HCT116 (cell line): ENCODE data around the gene FLCN. TPM values are rescaled to one million over a fixed set of nuclear protein-coding genes. Genes with fewer than 3 reads are reported as not detected.

Experiments used
- ATAC-seq: fragments of 200-7000 bp; cut with Tn5 transposase; 2 replicates; pipeline ENCODE4 v1.9.1; 2020; ENCODE audit warnings: mild to moderate bottlenecking, moderate library complexity
- BruUV-seq: library from RNA; stranded (reverse); fragments of 400-500 nt; replicated peaks from 2 replicates; lab custom pipeline; 2021; lab: Mats Ljungman, UMichigan
- CTCF ChIA-PET: fragments of 300-600 bp; sonication (Branson Sonifier 250); formaldehyde crosslinking; loops from one replicate; lab custom pipeline; 2021; ENCODE audit warnings: antibody characterized with exemption; lab: Charles Lee
- POLR2A ChIA-PET: fragments of 300-600, 350-600 bp; sonication (Branson Sonifier 250); formaldehyde crosslinking; loops from one replicate; lab custom pipeline; 2021; ENCODE audit warnings: antibody characterized with exemption; lab: Charles Lee
- RAD21 ChIA-PET, 2 experiments: fragments of 300-600 bp; sonication (Branson Sonifier 250); formaldehyde crosslinking; loops; one replicate each; lab custom pipeline; 2023; ENCODE audit warnings: low total read pairs in 2 of 2; ENCODE audit not compliant: uncharacterized antibody in 2 of 2, unreplicated experiment in 2 of 2, low non-redundant PET in 1 of 2; lab: Charles Lee
- DNase-seq: peaks from one replicate; pipeline ENCODE4 v3.0.0-alpha.2; 2010; ENCODE audit warnings: low read depth, low spot score
- H2AFZ ChIP-seq: fragments of 200-600 bp; shearing (Covaris generic), sonication (generic); 2 replicates; pipeline ENCODE4 v1.6.1; 2017; ENCODE audit warnings: low read depth, mixed run types, mixed read lengths, antibody characterized with exemption, low read length; ENCODE audit not compliant: poor library complexity, severe bottlenecking
- H3K27ac ChIP-seq: 2 replicates; pipeline ENCODE4 v1.5.1; 2012; ENCODE audit warnings: low read depth, low read length
- H3K27me3 ChIP-seq: fragments of 200-600 bp; sonication (generic); 2 replicates; pipeline ENCODE4 v1.6.1; 2016; ENCODE audit warnings: mixed run types, low read length, mixed read lengths; ENCODE audit not compliant: insufficient read depth
- H3K36me3 ChIP-seq, 2 experiments: fragments of 200-500 bp in 1 of 2; fragments of 200-600 bp in 1 of 2; sonication (Bioruptor generic) in 1 of 2; sonication (generic) in 1 of 2; 2 replicates each; pipeline versions ENCODE4 v1.5.1 to v1.6.1; 2014 to 2016; ENCODE audit warnings: low read length in 2 of 2, inconsistent platforms in 1 of 2, mixed read lengths in 1 of 2, mixed run types in 1 of 2; ENCODE audit not compliant: insufficient read depth in 2 of 2, control insufficient read depth in 1 of 2
- H3K4me1 ChIP-seq, 2 experiments: fragments of 200-600 bp in 1 of 2; sonication (generic) in 1 of 2; 2 replicates each; pipeline versions ENCODE4 v1.5.1 to v1.6.1; 2012 to 2017; ENCODE audit warnings: low read length in 2 of 2, inconsistent platforms in 1 of 2, mild to moderate bottlenecking in 1 of 2, mixed read lengths in 1 of 2, mixed run types in 1 of 2, moderate library complexity in 1 of 2; ENCODE audit not compliant: insufficient read depth in 2 of 2, control insufficient read depth in 1 of 2
- H3K4me2 ChIP-seq: fragments of 200-600 bp; sonication (generic); 2 replicates; pipeline ENCODE4 v1.6.1; 2017; ENCODE audit warnings: mixed run types, low read length, mixed read lengths
- H3K4me3 ChIP-seq, 2 experiments: fragments of 200-600 bp in 1 of 2; sonication (generic) in 1 of 2; replicated peaks in 1 of 2; 2 replicates each; pipeline ENCODE4 v1.5.1; 2011 to 2016; ENCODE audit warnings: low read length in 2 of 2, control low read depth in 1 of 2, low read depth in 1 of 2, mild to moderate bottlenecking in 1 of 2, mixed read lengths in 1 of 2, mixed run types in 1 of 2
- H3K79me2 ChIP-seq: fragments of 200-600 bp; sonication (generic); 2 replicates; pipeline ENCODE4 v1.6.1; 2017; ENCODE audit warnings: mild to moderate bottlenecking, mixed run types, low read length, moderate library complexity, mixed read lengths; ENCODE audit not compliant: insufficient read depth
- H3K9ac ChIP-seq: fragments of 200-600 bp; sonication (generic); 2 replicates; pipeline ENCODE4 v1.6.1; 2016; ENCODE audit warnings: low read length, mixed read lengths
- H3K9me2 ChIP-seq: fragments of 200-600 bp; sonication (generic), shearing (Covaris generic); 2 replicates; pipeline ENCODE4 v1.6.1; 2017; ENCODE audit warnings: mixed run types, mild to moderate bottlenecking, moderate library complexity; ENCODE audit not compliant: insufficient read depth
- H3K9me3 ChIP-seq, 2 experiments: fragments of 200-500 bp in 1 of 2; fragments of 200-600 bp in 1 of 2; sonication (Bioruptor generic) in 1 of 2; sonication (generic) in 1 of 2; 2 replicates each; pipeline ENCODE4 v1.6.1; 2014 to 2017; ENCODE audit warnings: low read length in 2 of 2, mixed read lengths in 2 of 2, inconsistent platforms in 1 of 2, low read depth in 1 of 2, mild to moderate bottlenecking in 1 of 2, mixed run types in 1 of 2, moderate library complexity in 1 of 2; ENCODE audit not compliant: control insufficient read depth in 1 of 2, insufficient read depth in 1 of 2
- H4K20me1 ChIP-seq: fragments of 200-600 bp; sonication (generic), shearing (Covaris generic); 2 replicates; pipeline ENCODE4 v1.6.1; 2017; ENCODE audit warnings: mixed run types, mild to moderate bottlenecking, moderate library complexity; ENCODE audit not compliant: insufficient read depth
- EGR1 ChIP-seq: IDR thresholded peaks from 2 replicates; pipeline ENCODE4 v1.6.1; 2012; ENCODE audit warnings: low read depth
- EZH2 ChIP-seq: fragments of 200-600 bp; sonication (generic); IDR thresholded peaks from 2 replicates; pipeline ENCODE4 v1.6.1; 2017; ENCODE audit warnings: antibody characterized with exemption, mixed run types
- FOSL1 ChIP-seq: IDR thresholded peaks from 2 replicates; pipeline ENCODE4 v1.6.1; 2012; ENCODE audit warnings: low read depth
- POLR2AphosphoS5 ChIP-seq: IDR thresholded peaks from 2 replicates; pipeline ENCODE4 v1.6.1; 2011; ENCODE audit warnings: mild to moderate bottlenecking, low read depth, low read length, moderate library complexity
- RAD21 ChIP-seq: IDR thresholded peaks from 2 replicates; pipeline ENCODE4 v1.6.1; 2012; ENCODE audit warnings: low read depth, mild to moderate bottlenecking
- SIN3A ChIP-seq: IDR thresholded peaks from 2 replicates; pipeline ENCODE4 v1.6.1; 2012; ENCODE audit warnings: low read depth
- SP1 ChIP-seq: IDR thresholded peaks from 2 replicates; pipeline ENCODE4 v1.6.1; 2012; ENCODE audit warnings: low read depth
- intact Hi-C: fragments of 100-400 bp; cut with micrococcal nuclease; formaldehyde crosslinking; loops from 2 replicates; pipeline ENCODE4 v1.10.0; 2022
- total RNA-seq: library from RNA; stranded (reverse); gene quantifications from one replicate; pipeline ENCODE4 v1.2.1, GENCODE V29; 2021; ENCODE audit not compliant: unreplicated experiment
- TF ChIP-seq, protein P1 (sequence below): IDR thresholded peaks from 2 replicates; pipeline ENCODE4 v1.6.1; 2012

FLCN gene
- total RNA-seq, 1 experiment from 2014 or later, result 23.7 TPM

DNA sequence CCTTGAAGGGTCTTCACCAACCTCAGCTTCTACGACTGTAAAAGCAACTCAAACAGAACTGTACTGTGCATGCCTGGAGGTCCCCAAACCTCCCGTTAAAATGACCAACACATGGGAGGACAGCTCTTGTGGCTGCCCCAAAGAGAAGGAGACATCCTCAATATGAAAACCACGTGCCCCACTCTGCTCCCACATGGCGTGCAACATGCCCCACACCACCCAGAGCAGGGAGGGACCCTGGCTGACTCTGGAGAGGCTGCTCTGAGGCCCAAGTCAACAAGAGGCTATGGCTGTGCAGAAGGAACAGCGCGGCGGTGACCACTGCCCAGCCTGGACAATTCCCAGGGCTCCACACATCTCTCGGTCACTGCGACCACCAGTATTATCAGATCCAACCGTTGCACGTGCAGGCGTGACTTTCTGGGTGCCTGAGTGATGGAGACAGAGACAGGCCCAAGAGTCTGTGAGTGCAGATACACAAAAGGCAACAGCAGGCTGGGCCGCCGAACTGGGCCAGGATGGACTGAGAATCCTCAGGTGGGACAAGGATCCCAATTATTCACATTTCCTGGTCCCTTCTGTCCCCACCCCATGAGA, 32.2 kb downstream of the FLCN start:
- peak overlapping the region; percentile 100 for H3K4me2 ChIP-seq
- DNase-seq (no peak), ATAC-seq (no peak)
- H3K9me3 ChIP-seq, result no peaks in the 10 kb centered on the region
- RAD21 ChIA-PET, result no interaction called here
- CTCF ChIA-PET, result no interaction called here
- no peaks in the 10 kb centered on the region for H4K20me1 ChIP-seq
- peak overlapping the region; percentile 99 for H3K9ac ChIP-seq
- no peak overlapping the region for H2AFZ ChIP-seq
- no peaks in the 10 kb centered on the region for H3K27me3 ChIP-seq
- TF ChIP-seq, protein P1, sequence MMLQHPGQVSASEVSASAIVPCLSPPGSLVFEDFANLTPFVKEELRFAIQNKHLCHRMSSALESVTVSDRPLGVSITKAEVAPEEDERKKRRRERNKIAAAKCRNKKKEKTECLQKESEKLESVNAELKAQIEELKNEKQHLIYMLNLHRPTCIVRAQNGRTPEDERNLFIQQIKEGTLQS, result no peak
- no peak for TF ChIP-seq RAD21
- peaks cover 7 to 31% of the 10 kb centered on the region in 2 experiments for H3K4me1 ChIP-seq
- BruUV-seq, result no TSS peak
- H3K9me2 ChIP-seq, result no peaks in the 10 kb centered on the region
- H3K27ac ChIP-seq, result peak overlapping the region; percentile 89; the same call in 1 of the 2 replicates
- H3K79me2 ChIP-seq, result peaks cover 30% of the 10 kb centered on the region
- peak overlapping the region; percentile 82 to 95 for H3K4me3 ChIP-seq
- H3K36me3 ChIP-seq, result peaks cover 6 to 28% of the 10 kb centered on the region in 2 experiments
- POLR2A ChIA-PET, result no interaction called here
- intact Hi-C loops, result no loop called here

DNA sequence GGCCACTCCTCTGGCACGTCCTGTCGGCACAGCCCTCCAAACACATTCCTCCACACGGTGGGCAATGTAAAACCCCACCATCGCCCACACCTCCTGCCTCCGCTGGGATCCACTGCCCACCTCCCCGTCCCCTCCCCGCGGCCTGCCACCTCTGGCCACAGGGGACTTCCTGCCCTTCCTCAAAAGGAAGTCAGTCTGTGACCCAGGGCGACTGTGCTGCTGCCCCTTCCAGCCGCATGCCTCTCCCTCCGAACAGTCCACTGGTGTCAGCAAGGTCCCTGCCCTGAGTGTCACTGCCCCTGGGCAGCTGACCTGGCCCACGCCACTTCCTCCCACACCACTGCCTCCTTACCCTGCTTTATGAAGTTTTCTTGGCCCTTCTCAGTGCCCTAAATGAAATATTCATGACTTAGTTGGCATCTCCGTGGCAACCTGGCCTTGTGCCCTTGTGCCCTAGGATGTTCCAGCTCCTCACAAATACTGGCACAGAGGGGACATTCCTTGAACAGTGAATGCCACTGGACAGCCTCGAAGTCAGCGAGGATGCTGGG, 32.9 kb downstream of the FLCN start:
- Histone ChIP-seq H3K9me3 (no peaks in the 10 kb centered on the region), H3K36me3 (peaks cover 6 to 28% of the 10 kb centered on the region in 2 experiments), H3K27me3 (no peaks in the 10 kb centered on the region), H3K9me2 (no peaks in the 10 kb centered on the region), H3K4me3 (peak overlapping the region in 1 of 2 experiments; percentile 95; a peak in 2 of 4 replicates)
- TF ChIP-seq, protein P1, result no peak
- no peak for TF ChIP-seq EZH2
- TF ChIP-seq POLR2AphosphoS5, result no peak
- no peak for TF ChIP-seq FOSL1
- no peak for TF ChIP-seq EGR1
- no peak for TF ChIP-seq SP1
- no peak for TF ChIP-seq SIN3A
- TF ChIP-seq, all 23 proteins: peak for 0
- ATAC-seq, result no peak
- peaks cover 7 to 31% of the 10 kb centered on the region in 2 experiments for H3K4me1 ChIP-seq
- BruUV-seq, result no TSS peak
- ChIA-PET POLR2A (no interaction called here), RAD21 (no interaction called here), CTCF (no interaction called here)
- no peaks in the 10 kb centered on the region for H4K20me1 ChIP-seq
- peak overlapping the region; percentile 89; the same call in 1 of the 2 replicates for H3K27ac ChIP-seq
- intact Hi-C loops, result no loop called here
- H3K4me2 ChIP-seq, result peak overlapping the region; percentile 100
- DNase-seq, result no peak
- no peak overlapping the region for H2AFZ ChIP-seq
- H3K79me2 ChIP-seq, result peaks cover 30% of the 10 kb centered on the region
- H3K9ac ChIP-seq, result peak overlapping the region; percentile 99
